Endothelial cell of umbilical vein (primary cell): ENCODE measurements around the gene MAST4. TPM values are rescaled to one million over a fixed set of nuclear protein-coding genes. Genes with fewer than 3 reads are reported as not detected.

Experiments
- BruUV-seq: library from RNA; stranded (reverse); fragments of 400-500 nt; replicated peaks from 2 replicates; lab custom pipeline; 2021; lab: Mats Ljungman, UMichigan
- CTCF ChIA-PET: fragments of 300-600, 350-600 bp; sonication (Branson Sonifier 250); formaldehyde crosslinking; loops from one replicate; lab custom pipeline; 2021; ENCODE audit warnings: antibody characterized with exemption, inconsistent platforms; lab: Charles Lee
- POLR2A ChIA-PET: fragments of 300-600, 350-600 bp; sonication (Branson Sonifier 250); formaldehyde crosslinking; loops from one replicate; lab custom pipeline; 2021; ENCODE audit warnings: antibody characterized with exemption, inconsistent platforms; lab: Charles Lee
- DNase-seq: peaks from one replicate; pipeline ENCODE4 v3.0.0-alpha.2; 2011; ENCODE audit warnings: low read depth, low spot score
- FAIRE-seq: peaks from 2 replicates; lab custom pipeline; 2011; peaks lifted over from hg19 to GRCh38; lab: Jason Lieb, UNC
- H2AFZ ChIP-seq: 2 replicates; pipeline ENCODE4 v1.6.0; 2012; ENCODE audit warnings: low read depth, low read length, control low read depth, inconsistent platforms
- H3K27ac ChIP-seq: 2 replicates; pipeline ENCODE4 v1.5.1; 2011; ENCODE audit warnings: low read depth, mild to moderate bottlenecking, control low read depth, low read length, moderate library complexity; ENCODE audit not compliant: insufficient read depth
- H3K27me3 ChIP-seq, 2 experiments: 2 replicates each; pipeline versions ENCODE4 v1.6.0 to v1.6.1; 2011; ENCODE audit warnings: low read length in 2 of 2, mixed read lengths in 1 of 2; ENCODE audit not compliant: control insufficient read depth in 2 of 2, insufficient read depth in 2 of 2
- H3K36me3 ChIP-seq, 2 experiments: 2 replicates in 1 of 2; 3 replicates in 1 of 2; pipeline ENCODE4 v1.5.1; 2011; ENCODE audit warnings: low read length in 2 of 2, mild to moderate bottlenecking in 1 of 2, moderate library complexity in 1 of 2; ENCODE audit not compliant: control insufficient read depth in 2 of 2, insufficient read depth in 2 of 2; ENCODE audit errors: extremely low read depth in 1 of 2
- H3K4me1 ChIP-seq: 3 replicates; pipeline ENCODE4 v1.5.1; 2011; ENCODE audit warnings: mild to moderate bottlenecking, low read length; ENCODE audit not compliant: control insufficient read depth, insufficient read depth; ENCODE audit errors: extremely low read depth
- H3K4me2 ChIP-seq: 2 replicates; pipeline ENCODE4 v1.6.1; 2011; ENCODE audit warnings: low read length, control low read depth, mixed read lengths; ENCODE audit not compliant: insufficient read depth
- H3K4me3 ChIP-seq, 3 experiments: fragments of 200-600 bp in 1 of 3; sonication (generic), shearing (Covaris generic) in 1 of 3; replicated peaks in 1 of 3; 2 replicates each; pipeline ENCODE4 v1.5.1; 2011 to 2016; ENCODE audit warnings: control low read depth in 3 of 3, low read length in 3 of 3, mild to moderate bottlenecking in 2 of 3, inconsistent platforms in 1 of 3, low read depth in 1 of 3, moderate library complexity in 1 of 3; ENCODE audit not compliant: insufficient read depth in 1 of 3
- H3K79me2 ChIP-seq: 2 replicates; pipeline ENCODE4 v1.6.0; 2012; ENCODE audit warnings: low read length, inconsistent platforms; ENCODE audit not compliant: control insufficient read depth, insufficient read depth
- H3K9ac ChIP-seq: replicated peaks from 2 replicates; pipeline ENCODE3; 2011; ENCODE audit warnings: low read length, control low read depth; ENCODE audit not compliant: insufficient read depth; ENCODE audit errors: extremely low read depth
- H3K9me1 ChIP-seq: replicated peaks from 3 replicates; pipeline ENCODE4 v1.6.0; 2011; ENCODE audit warnings: mild to moderate bottlenecking, low read length; ENCODE audit not compliant: control insufficient read depth, insufficient read depth; ENCODE audit errors: extremely low read depth
- H3K9me3 ChIP-seq: replicated peaks from 2 replicates; pipeline ENCODE4 v1.5.1; 2012; ENCODE audit warnings: low read length, inconsistent platforms; ENCODE audit not compliant: control insufficient read depth, insufficient read depth
- H4K20me1 ChIP-seq: replicated peaks from 2 replicates; pipeline ENCODE3; 2011; ENCODE audit warnings: mild to moderate bottlenecking, low read length; ENCODE audit not compliant: control insufficient read depth, insufficient read depth; ENCODE audit errors: extremely low read depth
- FOS ChIP-seq: IDR thresholded peaks from 2 replicates; pipeline ENCODE4 v1.6.1; 2011; ENCODE audit warnings: mild to moderate bottlenecking, low read length, moderate library complexity, borderline replicate concordance; ENCODE audit not compliant: insufficient read depth
- GATA2 ChIP-seq: IDR thresholded peaks from 2 replicates; pipeline ENCODE4 v1.7.0; 2011; ENCODE audit warnings: low read depth, mild to moderate bottlenecking, moderate library complexity, mixed read lengths, low read length; ENCODE audit not compliant: insufficient read length, insufficient read depth
- JUN ChIP-seq: IDR thresholded peaks from 2 replicates; pipeline ENCODE4 v1.6.1; 2011; ENCODE audit warnings: borderline replicate concordance, low read depth; ENCODE audit not compliant: insufficient read length, insufficient read depth
- MYC ChIP-seq: IDR thresholded peaks from one replicate; pipeline ENCODE4 v1.6.1; 2011; ENCODE audit warnings: mild to moderate bottlenecking, low read depth, low read length
- POLR2A ChIP-seq: IDR thresholded peaks from 2 replicates; pipeline ENCODE4 v1.6.1; 2012; ENCODE audit warnings: low read depth, mild to moderate bottlenecking, control low read depth, low read length
- POLR2AphosphoS5 ChIP-seq: IDR thresholded peaks from 2 replicates; pipeline ENCODE4 v1.6.1; 2012; ENCODE audit warnings: low read depth, mild to moderate bottlenecking, control low read depth, low read length, moderate library complexity; ENCODE audit not compliant: insufficient read depth
- dilution Hi-C: fragments of 300-500 bp; cut with MboI; formaldehyde crosslinking; loops from one replicate; pipeline ENCODE4 v1.15.0; 2019; ENCODE audit warnings: low sequenced_read_pairs; ENCODE audit not compliant: extremely low pct_ligation_motif_present
- intact Hi-C: fragments of 100-400 bp; cut with micrococcal nuclease; formaldehyde crosslinking; loops from one replicate; pipeline ENCODE4 v1.10.0; 2022
- polyA plus RNA-seq, 4 experiments: library from polyadenylated mRNA; depleted of rRNA in 3 of 4; stranded (reverse) in 3 of 4; unstranded in 1 of 4; fragments of >200 nt; gene quantifications; 2 replicates each; pipeline versions ENCODE4 v1.2.1 to v1.2.3, GENCODE V29; 2011 to 2012; ENCODE audit warnings: missing spikeins in 1 of 4
- total RNA-seq: library from RNA; stranded (reverse); gene quantifications from 2 replicates; pipeline ENCODE4 v1.2.3, GENCODE V29; 2021

The MAST4 gene
- total and polyA plus RNA-seq, 2 donors (not counting 3 experiments of a cell fraction or from before 2014, with no cell fraction given): 40.2 to 116 TPM

- TF ChIP-seq MYC (no peak), POLR2A (no peak), POLR2AphosphoS5 (no peak)
- BruUV-seq: no TSS peak
- H3K9me3 ChIP-seq: no peaks in the 10 kb centered on the region
- H3K9ac ChIP-seq: no peak overlapping the region
- H2AFZ ChIP-seq: no peak overlapping the region
- no peaks in the 10 kb centered on the region for H4K20me1 ChIP-seq
- no peaks in the 10 kb centered on the region for H3K4me1 ChIP-seq
- DNase-seq: no peak
- H3K36me3 ChIP-seq: no peaks in the 10 kb centered on the region
- no peak for FAIRE-seq
- ChIA-PET CTCF (no interaction called here), POLR2A (no interaction called here)
- H3K4me2 ChIP-seq: no peak overlapping the region
- intact Hi-C loops (no loop called here), dilution Hi-C loops (no loop called here)
- no peak overlapping the region for H3K4me3 ChIP-seq
- H3K27ac ChIP-seq: no peak overlapping the region
- H3K27me3 ChIP-seq: peaks cover 4 to 21% of the 10 kb centered on the region in 2 experiments
- no peaks in the 10 kb centered on the region for H3K79me2 ChIP-seq
- H3K9me1 ChIP-seq: no peaks in the 10 kb centered on the region
Measured at GRCh38 chr5:66739021-66739420, 142.8 kb downstream of the MAST4 start.

- no peak overlapping the region for H2AFZ ChIP-seq
- TF ChIP-seq JUN (no peak), GATA2 (no peak), POLR2AphosphoS5 (no peak), FOS (no peak), POLR2A (no peak)
- no peaks in the 10 kb centered on the region for H4K20me1 ChIP-seq
- peaks cover 4 to 13% of the 10 kb centered on the region in 2 experiments for H3K27me3 ChIP-seq
- no peaks in the 10 kb centered on the region for H3K79me2 ChIP-seq
- H3K4me3 ChIP-seq: no peak overlapping the region
- no peak overlapping the region for H3K4me2 ChIP-seq
- no peak for FAIRE-seq
- POLR2A ChIA-PET: no interaction called here
- intact Hi-C loops: no loop called here
- H3K9me3 ChIP-seq: no peaks in the 10 kb centered on the region
- no peaks in the 10 kb centered on the region for H3K9me1 ChIP-seq
- no peak overlapping the region for H3K9ac ChIP-seq
- dilution Hi-C loops: no loop called here
- CTCF ChIA-PET: no interaction called here
- no TSS peak for BruUV-seq
- no peak for DNase-seq
- no peaks in the 10 kb centered on the region for H3K36me3 ChIP-seq
- H3K4me1 ChIP-seq: no peaks in the 10 kb centered on the region
- H3K27ac ChIP-seq: no peak overlapping the region
Measured at GRCh38 chr5:66739951-66740350, 143.8 kb downstream of the MAST4 start.
